HepG2 (cell line): ENCODE results near the gene ADGRL1. TPM values are rescaled to one million over a fixed set of nuclear protein-coding genes. Genes with fewer than 3 reads are reported as not detected.
"Not testable (repeated sequence)": the region's sequence is repeated elsewhere in the genome, so short reads cannot be mapped to it uniquely, and the experiment has no call there.

Experiments
- ATAC-seq: fragments of 200-7000 bp; cut with Tn5 transposase; 3 replicates; pipeline ENCODE4 v1.9.1; 2020; ENCODE audit warnings: mild to moderate bottlenecking, moderate library complexity
- BruUV-seq: library from RNA; stranded (reverse); fragments of 400-500 nt; replicated peaks from 2 replicates; lab custom pipeline; 2021; lab: Mats Ljungman, UMichigan
- CTCF ChIA-PET: fragments of 300-600 bp; formaldehyde crosslinking; extraction: SDS; loops from one replicate; lab custom pipeline; 2021; ENCODE audit warnings: low total read pairs, inconsistent platforms, low intra/inter-chr PET ratio; lab: Yijun Ruan, JAX
- POLR2A ChIA-PET: fragments of 350-600 bp; sonication (Branson Sonifier 250); formaldehyde crosslinking; loops from one replicate; lab custom pipeline; 2020; ENCODE audit warnings: antibody characterized with exemption, inconsistent platforms; lab: Yijun Ruan, JAX
- DNase-seq: peaks from one replicate; pipeline ENCODE4 v3.0.0-alpha.2; 2015; ENCODE audit warnings: low spot score
- FAIRE-seq: peaks from 3 replicates; lab custom pipeline; 2011; peaks lifted over from hg19 to GRCh38; lab: Jason Lieb, UNC
- H2AFZ ChIP-seq: one replicate; pipeline ENCODE4 v1.6.1; 2011; ENCODE audit warnings: low read length, inconsistent platforms
- H3K27ac ChIP-seq: fragments of 300-600 bp; 3 replicates; pipeline ENCODE4 v1.8.0; 2011; ENCODE audit warnings: mixed run types, mild to moderate bottlenecking, mixed read lengths, low read length, inconsistent platforms; ENCODE audit not compliant: insufficient read depth; ENCODE audit errors: extremely low read length
- H3K27me3 ChIP-seq, 2 experiments: fragments of 200-600 bp in 1 of 2; 2 replicates in 1 of 2; 3 replicates in 1 of 2; pipeline versions ENCODE4 v1.6.0 to v1.8.0; 2011; ENCODE audit warnings: low read length in 2 of 2, mild to moderate bottlenecking in 2 of 2, moderate library complexity in 2 of 2, inconsistent platforms in 1 of 2; ENCODE audit not compliant: insufficient read depth in 2 of 2, control insufficient read depth in 1 of 2
- H3K36me3 ChIP-seq, 2 experiments: fragments of 200-600 bp in 1 of 2; replicated peaks in 1 of 2; 2 replicates in 1 of 2; 3 replicates in 1 of 2; pipeline versions ENCODE4 v1.5.1 to v1.8.0; 2011; ENCODE audit warnings: low read length in 2 of 2, inconsistent platforms in 1 of 2; ENCODE audit not compliant: insufficient read depth in 2 of 2, control insufficient read depth in 1 of 2
- H3K4me1 ChIP-seq: 2 replicates; pipeline ENCODE4 v1.5.1; 2012; ENCODE audit warnings: low read length, inconsistent platforms; ENCODE audit not compliant: insufficient read depth
- H3K4me2 ChIP-seq: 2 replicates; pipeline ENCODE4 v1.6.0; 2011; ENCODE audit warnings: low read depth, low read length, inconsistent platforms
- H3K4me3 ChIP-seq, 3 experiments: fragments of 200-600 bp in 1 of 3; sonication (generic), shearing (Covaris generic) in 1 of 3; replicated peaks in 1 of 3; 2 replicates each; pipeline ENCODE4 v1.5.1; 2011 to 2016; ENCODE audit warnings: low read length in 3 of 3, inconsistent platforms in 2 of 3, low read depth in 2 of 3, mild to moderate bottlenecking in 2 of 3, control low read depth in 1 of 3, mixed read lengths in 1 of 3; ENCODE audit not compliant: insufficient read depth in 1 of 3
- H3K79me2 ChIP-seq: one replicate; pipeline ENCODE4 v1.6.1; 2011; ENCODE audit warnings: low read length, inconsistent platforms; ENCODE audit not compliant: insufficient read depth
- H3K9ac ChIP-seq: 2 replicates; pipeline ENCODE4 v1.6.0; 2011; ENCODE audit warnings: mild to moderate bottlenecking, low read depth, low read length, inconsistent platforms; ENCODE audit not compliant: insufficient read depth
- H3K9me3 ChIP-seq: 2 replicates; pipeline ENCODE4 v1.5.1; 2012; ENCODE audit warnings: mild to moderate bottlenecking, low read length
- H4K20me1 ChIP-seq: 2 replicates; pipeline ENCODE4 v1.6.0; 2011; ENCODE audit warnings: inconsistent platforms, mild to moderate bottlenecking, low read length, moderate library complexity; ENCODE audit not compliant: insufficient read depth
- DNMT3B ChIP-seq: conservative IDR thresholded peaks from 2 replicates; pipeline ENCODE4 v1.6.1; 2016; ENCODE audit warnings: missing biosample characterization, control low read depth
- HNF4G ChIP-seq, 2 experiments: sonication (generic) in 1 of 2; formaldehyde crosslinking in 1 of 2; IDR thresholded peaks; 2 replicates each; pipeline versions ENCODE4 v1.4.0 to v1.6.1; 2011 to 2020; ENCODE audit warnings: borderline replicate concordance in 2 of 2, low read depth in 2 of 2, mild to moderate bottlenecking in 2 of 2, low read length in 1 of 2, missing genetic modification reagents in 1 of 2, moderate library complexity in 1 of 2
- NFKBIZ ChIP-seq: IDR thresholded peaks from 2 replicates; pipeline ENCODE4 v1.6.1; 2018; ENCODE audit warnings: missing genetic modification reagents, missing compliant biosample characterization
- SMC3 ChIP-seq: IDR thresholded peaks from 2 replicates; pipeline ENCODE4 v1.6.1; 2011; ENCODE audit warnings: low read length, improper control_type of control experiment
- TARDBP ChIP-seq: sonication (generic); formaldehyde crosslinking; IDR thresholded peaks from 2 replicates; pipeline ENCODE4 v1.8.0; 2022; ENCODE audit warnings: mild to moderate bottlenecking, missing genetic modification reagents
- ZNF124 ChIP-seq: sonication (generic); formaldehyde crosslinking; IDR thresholded peaks from 2 replicates; pipeline ENCODE4 v1.4.0; 2020; ENCODE audit warnings: missing genetic modification reagents
- ZNF263 ChIP-seq: sonication (generic); formaldehyde crosslinking; IDR thresholded peaks from 2 replicates; pipeline ENCODE4 v1.4.0; 2020; ENCODE audit warnings: missing genetic modification reagents
- ZNF567 ChIP-seq: sonication (generic); formaldehyde crosslinking; IDR thresholded peaks from 2 replicates; pipeline ENCODE4 v1.8.1; 2023; ENCODE audit warnings: mild to moderate bottlenecking, missing genetic modification reagents, borderline replicate concordance
- WGBS: methylation state at CpG from one replicate; pipeline ENCODE4 v1.1.6; 2017; ENCODE audit warnings: low lambda C conversion rate; 5-methylcytosine and 5-hydroxymethylcytosine counted together
- in situ Hi-C: cut with HindIII; loops from 2 replicates; pipeline ENCODE4 v1.10.0; 2017; ENCODE audit warnings: low pct_unique_long_range_greater_than_20kb; ENCODE audit not compliant: extremely low pct_ligation_motif_present
- intact Hi-C: fragments of 100-400 bp; cut with micrococcal nuclease; formaldehyde crosslinking; loops from one replicate; pipeline ENCODE4 v1.10.0; 2022; ENCODE audit not compliant: unreplicated experiment
- polyA plus RNA-seq, 8 experiments: library from polyadenylated mRNA; depleted of rRNA in 3 of 8; stranded (reverse) in 7 of 8; unstranded in 1 of 8; fragments of >200 nt; fragmentation: Illumina TruSeq in 4 of 8; extraction: Trizol in 4 of 8; gene quantifications; 2 replicates each; pipeline versions ENCODE4 v1.2.1 to v1.2.3, GENCODE V29; 2011 to 2016; ENCODE audit warnings: low read depth in 4 of 8, missing spikeins in 1 of 8, mixed read lengths in 1 of 8; ENCODE audit not compliant: insufficient read depth in 1 of 8
- total RNA-seq, 5 experiments: library from RNA; depleted of rRNA; stranded (reverse); fragments of >200 nt; fragmentation: Illumina TruSeq; extraction: Trizol; gene quantifications; 2 replicates each; pipeline ENCODE4 v1.2.3, GENCODE V29; 2016; ENCODE audit warnings: low read depth in 1 of 5
- TF ChIP-seq, protein P1 (sequence below): sonication (generic); formaldehyde crosslinking; IDR thresholded peaks from 2 replicates; pipeline ENCODE4 v1.4.0; 2020; ENCODE audit warnings: low read depth, mild to moderate bottlenecking, missing genetic modification reagents

ADGRL1 gene
- total and polyA plus RNA-seq, 2 of the 13 experiments (the other 11 are each of a cell fraction or from before 2014, with no cell fraction given): 0.49 to 1.7 TPM

DNA sequence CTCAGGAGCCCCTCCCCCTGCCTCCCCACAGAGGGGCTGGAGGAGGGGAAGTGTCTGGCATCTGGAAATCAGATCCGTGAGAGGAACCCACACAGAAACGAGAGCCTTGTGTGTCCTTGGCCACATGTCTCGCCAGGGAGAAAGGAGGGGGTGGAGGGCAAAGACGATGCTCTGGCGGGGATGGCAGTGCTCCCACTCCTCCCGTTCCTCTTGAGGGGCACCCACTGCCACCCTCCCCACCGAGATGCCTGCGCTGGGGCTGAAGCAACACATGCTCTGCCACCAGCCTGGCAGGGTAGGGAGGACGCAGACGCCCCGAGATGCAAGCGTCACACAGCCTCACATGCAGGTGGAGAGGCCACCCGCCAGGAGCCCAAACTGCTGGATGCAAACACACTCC lies 2.8 kb downstream of the ADGRL1 start:
- H3K27me3 ChIP-seq: peaks cover 2 to 9% of the 10 kb centered on the region in 2 experiments; a peak in 2 of 5 replicates
- intact Hi-C loops (no loop called here), in situ Hi-C loops (loop anchor here (5.0 kb wide), 1 partner anchor 144 kb away; no protein-coding TSS in a partner anchor)
- no peak overlapping the region for H2AFZ ChIP-seq
- no peaks in the 10 kb centered on the region for H3K9me3 ChIP-seq
- H3K4me1 ChIP-seq: peaks cover 11% of the 10 kb centered on the region
- CTCF ChIA-PET: no interaction called here
- no peaks in the 10 kb centered on the region for H4K20me1 ChIP-seq
- H3K36me3 ChIP-seq: no peaks in the 10 kb centered on the region
- H3K79me2 ChIP-seq: no peaks in the 10 kb centered on the region
- H3K27ac ChIP-seq: no peak overlapping the region
- H3K4me3 ChIP-seq: no peak overlapping the region
- no peak for FAIRE-seq
- no TSS peak for BruUV-seq
- no peak for TF ChIP-seq HNF4G (IDR thresholded peaks at IDR 0.05; ENCODE audit: borderline replicate concordance, low read depth, low read length)
- no peak for TF ChIP-seq HNF4G (CRISPR knock-in tag; IDR thresholded peaks at IDR 0.05; ENCODE audit: borderline replicate concordance, low read depth)
- TF ChIP-seq, protein P1, sequence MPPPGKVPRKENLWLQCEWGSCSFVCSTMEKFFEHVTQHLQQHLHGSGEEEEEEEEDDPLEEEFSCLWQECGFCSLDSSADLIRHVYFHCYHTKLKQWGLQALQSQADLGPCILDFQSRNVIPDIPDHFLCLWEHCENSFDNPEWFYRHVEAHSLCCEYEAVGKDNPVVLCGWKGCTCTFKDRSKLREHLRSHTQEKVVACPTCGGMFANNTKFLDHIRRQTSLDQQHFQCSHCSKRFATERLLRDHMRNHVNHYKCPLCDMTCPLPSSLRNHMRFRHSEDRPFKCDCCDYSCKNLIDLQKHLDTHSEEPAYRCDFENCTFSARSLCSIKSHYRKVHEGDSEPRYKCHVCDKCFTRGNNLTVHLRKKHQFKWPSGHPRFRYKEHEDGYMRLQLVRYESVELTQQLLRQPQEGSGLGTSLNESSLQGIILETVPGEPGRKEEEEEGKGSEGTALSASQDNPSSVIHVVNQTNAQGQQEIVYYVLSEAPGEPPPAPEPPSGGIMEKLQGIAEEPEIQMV: no peak
- no peak for TF ChIP-seq DNMT3B
- TF ChIP-seq ZNF124 (CRISPR knock-in tag): no peak
- no peak for TF ChIP-seq NFKBIZ (CRISPR knock-in tag)
- TF ChIP-seq ZNF567: no peak
- TF ChIP-seq SMC3: no peak
- TF ChIP-seq TARDBP (CRISPR knock-in tag): no peak
- TF ChIP-seq ZNF263 (CRISPR knock-in tag): peak; percentile 69
- no peak for ATAC-seq
- H3K9ac ChIP-seq: no peak overlapping the region
- POLR2A ChIA-PET: no interaction called here
- 20% methylated on average over 4 of the region's 13 CpGs for WGBS
- H3K4me2 ChIP-seq: no peak overlapping the region
- DNase-seq: no peak

DNA sequence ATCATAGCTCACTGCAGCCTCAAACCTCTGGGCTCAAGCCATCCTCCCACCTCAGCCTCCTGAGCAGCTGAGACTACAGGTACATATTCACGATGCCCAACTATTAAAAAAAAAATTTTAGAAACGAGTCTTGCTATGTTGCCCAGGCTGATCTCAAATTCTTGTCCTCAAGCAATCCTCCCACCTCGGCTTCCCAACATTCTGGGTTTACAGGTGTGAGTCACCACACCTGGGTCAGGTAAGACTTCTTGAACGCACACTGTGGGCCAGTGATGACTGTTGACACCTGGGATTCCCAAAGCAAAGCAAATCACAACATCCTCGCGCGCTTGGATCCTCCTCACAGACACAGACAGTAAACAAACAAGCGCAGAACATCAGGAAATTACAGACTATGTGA lies 4.5 kb downstream of the ADGRL1 start:
- FAIRE-seq, intact Hi-C loops, H3K79me2 ChIP-seq, H3K4me3 ChIP-seq, H3K27ac ChIP-seq, DNase-seq, CTCF ChIA-PET, H3K4me2 ChIP-seq, H2AFZ ChIP-seq, H3K27me3 ChIP-seq, POLR2A ChIA-PET, H3K9ac ChIP-seq, BruUV-seq, ATAC-seq, H4K20me1 ChIP-seq, H3K36me3 ChIP-seq, H3K9me3 ChIP-seq: not testable (repeated sequence)
- peaks cover 11% of the 10 kb centered on the region for H3K4me1 ChIP-seq
- 25% methylated on average over 8 of the region's 8 CpGs for WGBS
- in situ Hi-C loops: loop anchor here (5.0 kb wide), 1 partner anchor 146 kb away; no protein-coding TSS in a partner anchor
